Retina (tissue), 1 donor: ENCODE data around the gene CDH5.

Source experiments
- DNase-seq: peaks from one replicate; pipeline ENCODE4 v3.0.0-alpha.2; 2016

Gene CDH5

DNA sequence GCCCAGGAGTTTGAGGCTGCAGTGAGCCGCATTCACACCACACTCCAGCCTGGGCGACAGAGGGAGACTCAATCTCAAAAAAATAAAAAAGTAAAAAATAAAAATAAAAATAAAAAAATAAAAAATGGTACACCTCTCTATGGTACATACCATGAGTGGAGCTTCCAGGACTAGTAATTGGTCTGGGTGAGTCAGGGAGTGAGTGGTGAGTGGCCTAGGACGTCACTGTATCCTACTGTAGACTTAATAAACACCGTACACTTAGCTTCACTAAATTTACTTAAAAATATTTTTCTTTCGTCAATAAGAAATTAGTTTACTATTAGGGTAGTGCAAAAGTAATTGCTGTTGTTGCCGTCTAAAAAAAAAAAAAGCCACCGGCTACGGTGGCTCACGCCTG, 9.0 kb downstream of the CDH5 start:
- DNase-seq: no peak

DNA sequence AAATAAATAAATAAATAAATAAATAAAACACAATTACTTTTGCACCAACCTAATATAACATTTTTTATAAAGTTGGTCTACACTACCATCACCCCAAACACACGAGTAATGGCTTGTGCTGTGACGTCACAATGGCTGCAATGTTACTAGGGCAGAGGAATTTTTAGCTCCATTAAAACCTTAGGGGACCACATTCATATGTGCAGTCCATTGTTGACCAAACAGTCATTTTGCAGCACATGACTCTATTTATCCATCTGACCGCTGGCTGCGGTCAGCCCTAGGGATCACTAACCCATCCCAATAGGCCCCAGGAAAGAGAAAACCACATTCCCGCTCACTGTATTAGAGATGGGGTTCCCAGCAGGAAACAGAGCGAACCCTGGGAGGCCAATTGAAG, 9.6 kb downstream of the CDH5 start:
- DNase-seq: no peak

DNA sequence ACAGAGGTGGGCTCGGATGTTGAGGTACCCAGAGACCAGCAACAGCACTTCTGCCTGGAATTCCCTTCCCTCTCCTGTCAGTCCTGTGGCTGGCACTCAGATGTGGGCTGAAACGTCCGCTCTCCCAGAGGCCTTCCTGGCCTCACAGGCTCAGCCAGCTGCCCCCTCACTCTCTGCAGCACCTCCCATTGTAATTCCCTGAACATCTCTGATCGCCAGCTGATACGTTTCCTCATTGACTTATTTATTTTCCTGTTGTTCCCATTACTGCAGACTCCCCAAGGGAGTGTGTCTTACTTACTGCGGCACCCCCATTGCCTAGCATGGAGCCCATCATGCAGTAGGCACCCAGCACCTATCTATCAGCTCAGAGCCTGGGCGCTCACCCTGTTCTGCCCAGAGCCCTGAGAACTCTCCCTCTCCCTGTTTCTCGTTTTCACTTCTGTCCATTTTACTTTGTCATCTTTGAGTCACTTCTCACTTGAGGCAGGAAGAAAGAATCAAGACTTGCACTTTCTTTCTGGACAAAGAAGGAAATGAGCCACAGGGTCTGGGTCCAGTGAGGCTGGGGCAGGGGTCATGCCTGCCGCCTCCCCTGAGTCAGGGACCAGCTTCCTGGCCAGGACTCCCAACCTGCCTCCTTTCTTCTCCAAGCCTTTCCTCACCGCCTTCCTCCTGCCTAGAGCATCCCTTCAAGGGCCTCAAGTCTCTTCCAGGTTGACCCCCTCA, 10.2 kb downstream of the CDH5 start:
- DNase-seq: no peak

DNA sequence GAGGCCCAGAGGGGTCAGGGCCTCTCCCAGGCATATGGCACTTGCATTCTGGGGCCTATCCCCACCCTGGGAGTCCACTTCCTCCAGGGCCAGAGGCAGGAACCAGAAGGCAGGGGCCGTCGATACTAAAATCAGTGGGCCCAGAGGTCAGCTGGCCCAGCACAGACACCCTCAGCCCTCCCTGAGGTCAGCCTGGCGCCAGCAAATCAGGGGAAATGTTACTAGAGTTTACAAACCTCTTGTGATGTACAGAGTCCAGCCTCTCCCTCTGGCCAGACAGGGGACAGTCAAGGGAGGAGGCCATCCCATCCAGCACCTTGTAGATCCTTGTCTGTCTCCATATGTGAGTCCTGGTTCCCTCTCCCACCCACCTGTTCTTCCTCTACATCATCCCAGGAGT, 10.8 kb downstream of the CDH5 start:
- DNase-seq: no peak

DNA sequence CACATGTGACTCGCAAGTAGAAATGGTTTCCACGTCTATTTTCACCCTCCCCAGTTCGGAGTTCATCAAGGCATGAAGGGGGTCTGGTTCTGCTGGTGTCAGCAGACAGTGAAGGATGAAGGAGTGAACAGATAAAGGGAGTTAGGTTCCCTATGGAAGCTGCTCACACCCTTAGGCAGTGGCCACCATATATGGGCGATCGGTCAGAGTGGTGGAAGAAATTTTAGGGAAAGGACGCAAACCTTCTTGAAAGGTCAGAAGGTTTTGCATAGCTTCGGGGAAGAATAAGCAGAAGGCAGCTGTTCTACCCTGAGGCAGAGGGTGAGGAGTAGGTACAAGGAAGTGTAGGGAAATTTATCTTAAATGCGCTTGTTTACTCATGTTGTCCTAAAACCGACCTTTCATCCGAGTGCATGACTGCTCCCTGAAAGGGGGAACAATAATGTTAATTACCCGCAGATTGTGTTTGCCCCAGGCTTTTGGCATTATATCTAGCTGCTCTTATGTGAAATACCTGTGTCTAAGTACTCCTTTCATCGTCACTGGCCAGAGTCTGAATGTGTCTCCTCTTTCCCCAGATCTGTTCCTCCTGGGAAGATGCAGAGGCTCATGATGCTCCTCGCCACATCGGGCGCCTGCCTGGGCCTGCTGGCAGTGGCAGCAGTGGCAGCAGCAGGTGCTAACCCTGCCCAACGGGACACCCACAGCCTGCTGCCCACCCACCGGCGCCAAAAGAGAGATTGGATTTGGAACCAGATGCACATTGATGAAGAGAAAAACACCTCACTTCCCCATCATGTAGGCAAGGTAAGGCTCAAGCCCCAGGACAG, 12.5 kb downstream of the CDH5 start:
- no peak for DNase-seq

DNA sequence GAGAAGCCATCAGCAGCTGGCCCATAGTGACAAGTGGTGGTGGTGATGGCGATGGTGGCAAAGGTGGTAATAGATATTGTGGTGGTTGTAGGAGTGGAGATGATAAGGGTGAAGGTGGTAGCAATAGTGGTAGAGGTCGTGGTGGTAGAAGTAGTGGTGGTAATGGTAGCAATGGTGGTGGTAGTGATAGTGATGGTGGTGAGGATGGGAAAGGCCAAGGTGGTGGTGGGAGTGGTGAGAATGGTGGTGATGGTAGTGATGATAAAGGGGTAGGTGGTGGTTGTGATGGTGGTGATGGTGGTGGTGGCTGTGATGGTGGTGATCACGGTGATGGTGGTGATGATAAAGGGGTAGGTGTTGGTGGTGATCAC, 13.1 kb downstream of the CDH5 start:
- no peak for DNase-seq

DNA sequence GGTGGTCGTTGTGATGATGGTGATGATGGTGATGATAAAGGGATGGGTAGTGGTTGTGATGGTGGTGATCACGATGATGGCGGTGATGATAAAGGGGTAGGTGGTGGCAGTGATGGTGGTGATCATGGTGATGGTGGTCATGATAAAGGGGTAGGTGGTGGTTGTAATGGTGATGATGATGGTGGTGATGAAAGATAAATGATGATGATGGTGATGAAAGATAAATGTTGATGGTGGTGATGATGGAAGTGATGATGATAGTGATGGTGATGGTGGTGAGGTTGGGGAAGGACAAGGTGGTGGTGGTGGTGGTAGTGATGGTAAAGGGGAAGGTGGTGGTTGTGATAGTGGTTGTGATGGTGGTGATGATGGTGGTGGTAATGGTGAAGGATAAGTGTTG, 13.9 kb downstream of the CDH5 start:
- DNase-seq: no peak

DNA sequence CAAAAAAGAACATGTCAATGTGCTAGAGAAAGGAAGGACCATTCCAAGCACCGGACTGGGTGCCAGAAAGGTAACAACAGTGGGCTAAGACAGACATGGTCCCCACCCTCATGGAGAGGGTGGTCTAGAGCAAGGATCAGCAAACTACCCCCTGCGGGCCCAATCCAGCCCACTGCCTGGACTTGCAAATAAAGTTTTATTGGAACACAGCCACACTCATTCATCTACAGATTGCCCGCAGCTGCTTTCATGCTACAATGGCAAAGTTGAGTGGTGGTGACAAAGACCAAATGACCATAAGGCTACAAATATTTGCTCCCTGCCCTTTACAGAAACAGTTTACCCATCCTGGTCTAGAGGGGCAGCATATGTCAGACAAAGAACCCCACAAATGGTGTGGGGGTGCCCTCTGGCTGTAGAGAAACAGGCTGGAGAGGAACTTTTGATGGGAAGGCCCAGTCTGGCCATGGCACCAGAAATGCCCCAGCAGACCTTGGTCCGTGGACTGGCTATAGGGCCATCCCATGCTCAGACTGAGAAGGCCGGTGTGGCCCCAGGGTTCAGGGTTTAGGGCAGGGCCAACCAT, 15.2 kb downstream of the CDH5 start:
- DNase-seq: no peak

DNA sequence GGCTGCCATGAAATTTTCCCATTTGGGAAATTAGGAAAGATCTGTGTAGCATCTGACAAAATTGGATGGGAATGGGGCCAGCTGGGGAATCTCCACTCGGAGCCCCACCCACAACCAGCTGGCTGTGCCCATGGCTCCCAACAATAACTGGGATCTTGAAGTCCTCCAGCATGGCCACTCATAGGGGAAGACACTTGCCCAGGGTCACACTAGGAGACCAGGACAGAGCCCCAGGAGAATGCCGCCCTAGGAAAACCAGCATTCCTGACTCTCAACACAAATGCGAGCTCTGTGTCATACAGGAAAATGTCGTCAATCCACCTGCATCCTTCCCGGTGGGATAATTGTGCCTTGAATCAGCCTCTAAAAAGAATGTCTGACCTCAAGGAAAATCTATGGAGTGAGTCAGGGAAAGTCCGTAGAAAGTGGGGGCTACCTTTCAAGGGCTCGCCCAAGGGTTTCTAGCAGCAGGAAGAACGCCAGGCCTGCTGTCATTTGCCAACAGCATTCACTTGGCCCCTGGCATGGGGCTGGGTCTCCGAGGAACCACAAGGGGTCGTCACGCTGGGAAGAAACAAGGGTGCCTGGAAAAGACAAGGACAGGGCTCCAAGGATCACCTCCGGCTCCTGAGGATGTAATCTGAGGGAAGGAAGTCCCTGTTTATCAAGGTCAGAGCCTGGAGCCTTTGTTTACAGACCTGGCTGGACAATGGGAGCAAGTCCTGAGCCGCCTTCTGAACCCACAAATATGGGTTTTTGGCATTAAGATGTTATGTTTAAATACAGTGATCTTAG, 15.9 kb downstream of the CDH5 start:
- no peak for DNase-seq

DNA sequence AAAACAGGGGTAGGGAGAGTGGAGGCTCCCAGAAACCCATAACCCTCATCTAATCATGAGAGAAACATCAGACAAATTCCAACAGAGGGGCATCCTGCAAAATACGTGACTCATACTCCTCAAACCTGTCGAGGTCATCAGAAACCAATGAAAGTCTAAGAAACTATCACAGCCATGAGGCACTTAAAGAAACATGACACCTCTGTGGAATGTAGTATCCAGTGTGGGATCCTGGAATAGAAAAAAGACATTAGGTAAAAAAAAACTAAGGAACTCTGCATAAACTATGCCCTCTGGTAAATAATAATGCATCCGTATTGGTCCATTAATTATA, 16.4 kb downstream of the CDH5 start:
- DNase-seq: no peak

DNA sequence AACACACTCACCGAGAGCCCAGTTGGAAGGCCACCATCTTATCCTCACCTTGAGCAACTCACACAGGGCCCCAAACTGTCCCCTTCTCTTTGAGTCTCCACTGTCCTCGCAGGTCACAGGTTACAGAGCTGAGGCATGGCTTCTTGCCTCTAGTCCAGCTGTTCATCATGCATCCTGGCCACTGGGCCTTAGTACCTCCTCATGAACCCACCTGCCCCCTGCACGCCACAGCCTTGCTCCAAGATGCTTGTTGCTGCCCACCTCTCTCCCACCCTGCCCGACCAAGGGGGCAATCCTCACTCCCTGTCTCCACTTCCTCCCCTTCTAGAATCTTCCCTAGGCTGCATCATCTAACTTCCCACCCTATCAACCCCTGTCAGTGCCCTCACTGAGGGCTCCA, 17.1 kb downstream of the CDH5 start:
- DNase-seq: no peak

DNA sequence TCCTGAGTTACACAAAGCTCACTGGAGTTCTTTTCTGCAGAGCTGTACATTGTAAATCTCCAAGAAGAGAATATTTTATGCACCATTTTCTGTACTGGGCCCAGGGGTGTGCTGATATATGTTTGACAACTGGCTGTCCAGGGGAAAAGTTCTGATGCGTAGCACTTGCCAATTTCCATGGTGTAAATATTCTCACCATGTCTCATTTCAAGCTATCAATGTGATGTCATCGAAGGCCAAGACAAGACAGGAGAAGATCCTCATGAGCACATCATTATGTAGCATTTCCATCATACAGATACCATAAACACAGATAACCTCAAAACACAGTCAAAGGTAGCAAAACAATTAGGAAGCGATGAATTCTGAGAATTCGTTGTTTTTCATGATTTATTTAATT, 18.9 kb downstream of the CDH5 start:
- DNase-seq: no peak

DNA sequence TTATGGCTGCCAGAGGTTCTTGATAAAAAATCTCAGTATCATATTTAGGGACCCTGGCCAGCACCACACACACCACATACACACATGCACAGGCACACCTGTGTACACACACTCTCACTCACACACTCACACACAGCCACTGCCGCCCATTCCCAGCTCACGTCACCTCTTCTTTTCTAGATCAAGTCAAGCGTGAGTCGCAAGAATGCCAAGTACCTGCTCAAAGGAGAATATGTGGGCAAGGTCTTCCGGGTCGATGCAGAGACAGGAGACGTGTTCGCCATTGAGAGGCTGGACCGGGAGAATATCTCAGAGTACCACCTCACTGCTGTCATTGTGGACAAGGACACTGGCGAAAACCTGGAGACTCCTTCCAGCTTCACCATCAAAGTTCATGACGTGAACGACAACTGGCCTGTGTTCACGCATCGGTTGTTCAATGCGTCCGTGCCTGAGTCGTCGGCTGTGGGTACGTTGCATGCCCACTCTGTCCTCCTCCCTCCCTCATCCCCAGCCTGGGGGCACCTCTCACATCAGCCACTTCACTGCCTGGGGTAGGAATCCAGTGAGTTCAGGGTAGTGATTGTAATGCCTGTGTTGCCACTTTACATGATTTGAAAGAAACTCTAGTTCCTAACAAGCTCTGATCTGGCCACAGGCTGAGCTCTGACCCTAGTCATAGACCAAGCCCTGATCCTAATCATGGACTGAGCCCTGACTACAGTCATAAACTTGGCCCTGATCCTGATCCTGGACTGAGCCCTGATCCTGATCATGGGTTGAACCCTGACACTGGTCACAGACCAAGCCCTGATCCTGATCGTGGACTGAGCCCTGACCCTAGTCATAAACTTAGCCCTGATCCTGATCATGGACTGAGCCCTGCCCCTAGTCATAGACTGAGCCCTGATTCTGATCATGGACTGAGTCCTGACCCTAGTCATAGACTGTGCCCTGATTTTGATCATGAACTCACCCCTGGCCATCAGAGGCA, 20.4 kb downstream of the CDH5 start:
- no peak for DNase-seq

DNA sequence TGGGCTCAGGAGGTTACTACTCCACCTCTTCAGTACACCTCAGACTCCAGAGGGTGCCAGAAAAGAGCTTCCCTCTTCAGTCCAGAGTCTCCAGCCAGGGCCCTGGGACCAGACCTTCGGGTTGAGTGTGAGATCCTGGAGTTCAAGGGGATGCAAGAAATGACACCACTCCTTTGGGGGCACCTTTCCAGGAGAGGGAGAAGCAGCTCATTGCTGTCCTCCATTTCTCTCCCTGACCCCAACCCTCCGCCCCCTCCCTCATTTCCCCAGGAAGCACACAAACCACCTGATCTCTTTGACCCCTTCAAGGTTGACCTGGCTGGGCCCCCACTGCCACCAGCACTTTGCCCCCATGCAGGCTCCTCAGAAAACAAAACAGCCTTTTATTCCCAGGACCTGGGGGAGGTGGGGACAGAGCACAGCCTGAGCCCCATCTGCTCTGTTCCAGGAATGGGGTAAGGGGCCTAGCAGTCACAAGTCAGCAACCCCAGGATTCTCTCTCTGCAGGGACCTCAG, 21.4 kb downstream of the CDH5 start:
- no peak for DNase-seq

DNA sequence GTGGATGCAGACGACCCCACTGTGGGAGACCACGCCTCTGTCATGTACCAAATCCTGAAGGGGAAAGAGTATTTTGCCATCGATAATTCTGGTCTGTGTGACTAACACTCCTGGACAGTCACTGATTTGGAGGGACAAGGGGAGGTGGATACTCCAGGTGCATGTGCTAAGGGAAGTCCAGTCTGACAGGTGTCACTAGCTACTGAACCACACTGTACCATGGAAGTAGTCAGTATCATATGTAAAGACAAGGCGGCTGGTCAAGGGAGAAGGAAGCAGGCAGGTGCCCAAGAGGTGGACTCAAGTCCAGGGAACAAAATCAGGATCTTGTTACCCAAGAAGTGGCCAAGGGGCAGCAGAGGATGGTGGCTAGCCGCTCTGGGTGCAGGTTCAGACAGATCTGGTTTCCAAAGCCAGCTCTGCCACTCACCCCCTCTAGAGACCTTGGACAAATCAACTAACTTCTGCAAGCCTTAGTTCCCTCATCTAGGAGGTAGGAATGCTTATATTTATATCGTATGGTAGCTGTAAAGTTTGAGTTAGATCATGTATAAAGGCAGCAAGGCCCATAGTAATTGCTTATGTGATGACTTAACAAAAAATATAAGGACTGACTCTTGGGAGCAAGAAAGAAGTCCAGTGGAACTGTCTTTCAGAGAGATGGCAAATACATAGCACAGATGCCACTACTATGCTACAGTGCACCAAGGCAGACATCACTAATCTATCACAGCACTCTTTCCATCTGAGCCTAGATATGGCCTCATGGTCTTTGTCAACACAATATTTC, 22.1 kb downstream of the CDH5 start:
- no peak for DNase-seq

DNA sequence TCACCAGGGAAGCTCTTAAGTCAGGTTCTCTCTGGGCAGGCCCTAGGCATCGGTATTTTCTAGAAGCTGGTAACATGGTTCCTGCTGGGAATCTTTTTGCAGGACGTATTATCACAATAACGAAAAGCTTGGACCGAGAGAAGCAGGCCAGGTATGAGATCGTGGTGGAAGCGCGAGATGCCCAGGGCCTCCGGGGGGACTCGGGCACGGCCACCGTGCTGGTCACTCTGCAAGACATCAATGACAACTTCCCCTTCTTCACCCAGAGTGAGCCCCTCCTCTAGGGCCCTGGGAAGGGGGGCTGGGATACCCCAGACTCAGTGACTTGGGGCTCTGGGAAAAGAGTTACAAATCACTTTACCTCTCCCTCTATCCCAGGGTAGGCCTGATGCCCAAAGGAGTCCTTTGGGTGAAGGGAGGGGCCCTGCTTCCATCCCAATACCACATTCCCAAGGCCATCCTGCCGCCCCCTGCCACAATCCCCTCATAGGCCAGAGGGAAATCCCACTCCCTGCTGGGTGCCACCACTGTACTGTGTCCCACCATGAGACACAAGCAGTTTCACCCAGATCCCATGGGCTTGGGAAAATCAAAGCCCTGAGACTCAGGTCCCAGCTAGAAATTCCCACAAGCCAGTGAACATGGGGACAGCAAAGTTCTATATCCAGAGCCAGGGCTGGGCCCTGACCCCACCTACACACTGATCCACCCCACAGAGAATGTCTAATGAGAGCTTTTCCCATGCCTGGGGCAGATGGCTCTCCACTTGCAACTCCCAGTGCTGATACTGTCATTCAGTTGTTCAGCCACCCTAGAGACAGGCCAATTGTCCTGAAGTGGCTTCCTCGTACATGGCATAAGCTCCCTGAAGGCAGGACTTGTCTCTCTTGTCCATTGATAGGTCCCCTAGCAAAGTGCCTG, 23.0 kb downstream of the CDH5 start:
- DNase-seq: no peak

DNA sequence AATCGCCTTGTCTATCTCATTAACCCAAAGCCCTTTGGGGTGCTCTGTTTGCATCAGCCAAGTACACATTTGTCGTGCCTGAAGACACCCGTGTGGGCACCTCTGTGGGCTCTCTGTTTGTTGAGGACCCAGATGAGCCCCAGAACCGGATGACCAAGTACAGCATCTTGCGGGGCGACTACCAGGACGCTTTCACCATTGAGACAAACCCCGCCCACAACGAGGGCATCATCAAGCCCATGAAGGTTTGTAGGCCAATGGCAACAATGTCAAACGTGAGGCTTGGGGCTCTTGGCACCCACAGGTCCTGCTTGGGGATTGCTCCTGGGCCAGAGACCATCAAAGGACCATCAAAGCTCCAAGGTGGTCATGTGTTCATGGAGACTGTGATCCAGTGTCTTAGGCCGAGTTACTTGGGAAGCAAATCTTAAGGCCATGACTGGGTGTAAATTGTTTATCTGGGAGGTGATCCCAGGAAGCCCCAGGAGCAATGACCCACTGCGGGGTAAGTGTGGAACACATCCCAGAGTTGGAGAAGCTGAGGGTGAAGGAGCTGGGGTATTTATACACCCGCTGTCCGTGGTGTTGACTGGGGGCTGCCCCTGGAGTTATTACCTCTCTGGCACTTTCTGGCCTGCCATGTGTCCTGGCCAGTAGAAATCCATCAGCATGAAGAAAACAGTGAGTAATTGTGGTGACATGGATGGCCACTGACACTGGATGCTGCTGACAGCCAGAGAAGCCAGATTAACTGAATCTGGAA, 24.0 kb downstream of the CDH5 start:
- DNase-seq: no peak

DNA sequence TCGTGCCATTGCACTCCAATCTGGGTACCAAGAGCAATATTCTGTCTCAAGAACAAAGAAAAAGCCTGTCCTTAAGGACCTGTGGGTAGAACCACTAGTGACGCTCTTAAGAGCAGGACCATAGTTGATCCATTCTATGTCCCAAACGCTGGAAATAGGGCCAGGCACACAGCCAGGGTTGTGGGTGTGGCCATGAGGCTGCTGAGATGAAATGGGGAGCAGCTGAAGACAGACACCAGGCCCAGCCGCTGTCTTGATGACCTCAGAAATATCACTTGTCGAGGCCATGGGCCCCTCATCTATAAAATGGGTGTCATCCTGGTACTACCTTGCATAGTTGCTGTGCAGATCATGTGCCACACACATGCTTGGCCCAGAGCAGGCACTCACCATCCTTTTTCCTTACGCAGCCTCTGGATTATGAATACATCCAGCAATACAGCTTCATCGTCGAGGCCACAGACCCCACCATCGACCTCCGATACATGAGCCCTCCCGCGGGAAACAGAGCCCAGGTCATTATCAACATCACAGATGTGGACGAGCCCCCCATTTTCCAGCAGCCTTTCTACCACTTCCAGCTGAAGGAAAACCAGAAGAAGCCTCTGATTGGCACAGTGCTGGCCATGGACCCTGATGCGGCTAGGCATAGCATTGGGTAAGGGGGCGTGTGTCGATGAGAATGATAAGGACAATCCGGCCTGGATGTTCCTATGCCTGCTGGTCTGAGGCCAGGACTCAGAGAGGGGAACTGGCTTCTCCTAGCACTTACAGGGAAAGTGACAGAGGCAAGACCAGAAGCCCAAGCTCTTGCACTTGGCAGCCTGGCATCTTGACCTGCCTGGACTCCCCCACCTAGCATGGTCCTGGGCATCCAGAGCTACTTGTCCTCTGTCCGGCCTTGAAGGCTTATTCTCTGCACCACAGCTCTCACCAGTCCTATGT, 25.5 kb downstream of the CDH5 start:
- no peak for DNase-seq
